Activated CD8-positive, alpha-beta T cell treated with anti-CD3 and anti-CD28 coated beads, Interleukin-2, amount 10 ng/mL, durations not matched to agents 7 days and 5 days (primary cell): Measurements from ENCODE around the gene KIDINS220. TPM values are rescaled to one million over a fixed set of nuclear protein-coding genes. Genes with fewer than 3 reads are reported as not detected.
A peak's percentile ranks its signal among the peaks of the same experiment; 100 is the strongest.

Experiments
- ATAC-seq: fragments of 150-1000 bp; cut with Tn5 transposase; one replicate; pipeline ENCODE4 v1.10.0; 2021; ENCODE audit warnings: moderate library complexity
- CTCF ChIA-PET: fragments of 350-600 bp; sonication (Branson Sonifier 250); formaldehyde crosslinking; loops from one replicate; lab custom pipeline; 2021; ENCODE audit warnings: antibody characterized with exemption; lab: Charles Lee
- POLR2A ChIA-PET: fragments of 350-600 bp; sonication (Branson Sonifier 250); formaldehyde crosslinking; loops from one replicate; lab custom pipeline; 2021; ENCODE audit warnings: antibody characterized with exemption; lab: Charles Lee
- DNase-seq: peaks from one replicate; pipeline ENCODE4 v3.0.0-alpha.2; 2020
- H3K27ac Mint-ChIP-seq: one replicate; pipeline ENCODE4 v1.8.0; 2021; ENCODE audit warnings: mild to moderate bottlenecking, mixed read lengths
- H3K27me3 Mint-ChIP-seq: one replicate; pipeline ENCODE4 v1.8.0; 2021; ENCODE audit warnings: low read depth, mixed read lengths
- H3K36me3 Mint-ChIP-seq: one replicate; pipeline ENCODE4 v1.8.0; 2021; ENCODE audit warnings: low read depth, mixed read lengths
- H3K4me1 Mint-ChIP-seq: one replicate; pipeline ENCODE4 v1.8.0; 2021; ENCODE audit warnings: low read depth, mixed read lengths
- H3K4me3 Mint-ChIP-seq: one replicate; pipeline ENCODE4 v1.8.0; 2021; ENCODE audit warnings: mild to moderate bottlenecking, mixed read lengths
- H3K9me3 Mint-ChIP-seq: one replicate; pipeline ENCODE4 v1.8.0; 2022; ENCODE audit warnings: mixed read lengths; ENCODE audit not compliant: insufficient read depth
- total RNA-seq, 2 experiments: library from RNA; stranded (reverse); gene quantifications; one replicate each; pipeline ENCODE4 v1.2.3, GENCODE V29; 2021

Gene KIDINS220
- total RNA-seq, 2 experiments from 2014 or later: 27.2 to 30.0 TPM

- ATAC-seq (no peak), DNase-seq (no peak)
- H3K27ac Mint-ChIP-seq: no peak overlapping the region
- no peaks in the 10 kb centered on the region for H3K36me3 Mint-ChIP-seq
- ChIA-PET CTCF (no interaction called here), POLR2A (no interaction called here)
- no peaks in the 10 kb centered on the region for H3K4me1 Mint-ChIP-seq
- no peak overlapping the region for H3K4me3 Mint-ChIP-seq
- H3K9me3 Mint-ChIP-seq: no peaks in the 10 kb centered on the region
- no peaks in the 10 kb centered on the region for H3K27me3 Mint-ChIP-seq
Observed at GRCh38 chr2:8867363-8867762, 29.9 kb upstream of the KIDINS220 start.

GRCh38 chr2:8863331-8863953 lies 26.0 kb upstream of the KIDINS220 start:
- ATAC-seq (no peak), DNase-seq (no peak)
- H3K4me3 Mint-ChIP-seq: no peak overlapping the region
- H3K4me1 Mint-ChIP-seq: no peaks in the 10 kb centered on the region
- H3K27me3 Mint-ChIP-seq: peaks cover 10% of the 10 kb centered on the region
- POLR2A ChIA-PET: no interaction called here
- H3K27ac Mint-ChIP-seq: no peak overlapping the region
- H3K36me3 Mint-ChIP-seq: no peaks in the 10 kb centered on the region
- CTCF ChIA-PET: no interaction called here
- no peaks in the 10 kb centered on the region for H3K9me3 Mint-ChIP-seq

GRCh38 chr2:8862230-8862629 lies 24.8 kb upstream of the KIDINS220 start:
- ATAC-seq: no peak
- POLR2A ChIA-PET: no interaction called here
- H3K27ac Mint-ChIP-seq: no peak overlapping the region
- H3K9me3 Mint-ChIP-seq: no peaks in the 10 kb centered on the region
- H3K4me3 Mint-ChIP-seq: no peak overlapping the region
- no peaks in the 10 kb centered on the region for H3K36me3 Mint-ChIP-seq
- peaks cover 13% of the 10 kb centered on the region for H3K27me3 Mint-ChIP-seq
- no peak for DNase-seq
- CTCF ChIA-PET: no interaction called here
- no peaks in the 10 kb centered on the region for H3K4me1 Mint-ChIP-seq

- H3K4me3 Mint-ChIP-seq: no peak overlapping the region
- peaks cover 13% of the 10 kb centered on the region for H3K27me3 Mint-ChIP-seq
- no peak overlapping the region for H3K27ac Mint-ChIP-seq
Observed at GRCh38 chr2:8861797-8862196, 24.4 kb upstream of the KIDINS220 start.

GRCh38 chr2:8860239-8860638 lies 22.8 kb upstream of the KIDINS220 start:
- DNase-seq: no peak
- no peak for ATAC-seq
- no peak overlapping the region for H3K27ac Mint-ChIP-seq
- no peaks in the 10 kb centered on the region for H3K9me3 Mint-ChIP-seq
- H3K27me3 Mint-ChIP-seq: peaks cover 15% of the 10 kb centered on the region
- no peaks in the 10 kb centered on the region for H3K36me3 Mint-ChIP-seq
- no peaks in the 10 kb centered on the region for H3K4me1 Mint-ChIP-seq
- ChIA-PET CTCF (no interaction called here), POLR2A (no interaction called here)
- H3K4me3 Mint-ChIP-seq: no peak overlapping the region

More at GRCh38 chr2:8861797-8862196, 24.4 kb upstream of the KIDINS220 start:
- no peaks in the 10 kb centered on the region for H3K36me3 Mint-ChIP-seq
- no peaks in the 10 kb centered on the region for H3K4me1 Mint-ChIP-seq
- DNase-seq: no peak
- ATAC-seq: no peak
- ChIA-PET POLR2A (no interaction called here), CTCF (no interaction called here)
- no peaks in the 10 kb centered on the region for H3K9me3 Mint-ChIP-seq

- no peaks in the 10 kb centered on the region for H3K9me3 Mint-ChIP-seq
- H3K27ac Mint-ChIP-seq: no peak overlapping the region
- POLR2A ChIA-PET: no interaction called here
- H3K27me3 Mint-ChIP-seq: peaks cover 20% of the 10 kb centered on the region
- no peak for ATAC-seq
- H3K4me1 Mint-ChIP-seq: no peaks in the 10 kb centered on the region
- no peaks in the 10 kb centered on the region for H3K36me3 Mint-ChIP-seq
- H3K4me3 Mint-ChIP-seq: no peak overlapping the region
- no peak for DNase-seq
- CTCF ChIA-PET: no interaction called here
Observed at GRCh38 chr2:8858910-8859309, 21.5 kb upstream of the KIDINS220 start.

GRCh38 chr2:8858264-8858663 lies 20.9 kb upstream of the KIDINS220 start:
- Mint-ChIP-seq H3K36me3 (no peaks in the 10 kb centered on the region), H3K9me3 (no peaks in the 10 kb centered on the region), H3K4me1 (no peaks in the 10 kb centered on the region), H3K4me3 (no peak overlapping the region), H3K27ac (no peak overlapping the region), H3K27me3 (peaks cover 23% of the 10 kb centered on the region)
- ATAC-seq (no peak), DNase-seq (peak; percentile 12)
- ChIA-PET POLR2A (no interaction called here), CTCF (no interaction called here)

- Mint-ChIP-seq H3K27ac (no peak overlapping the region), H3K9me3 (no peaks in the 10 kb centered on the region), H3K4me1 (no peaks in the 10 kb centered on the region), H3K4me3 (no peak overlapping the region), H3K27me3 (peaks cover 27% of the 10 kb centered on the region), H3K36me3 (no peaks in the 10 kb centered on the region)
- no peak for ATAC-seq
- DNase-seq: peak; percentile 10
- ChIA-PET CTCF (no interaction called here), POLR2A (no interaction called here)
Observed at GRCh38 chr2:8857709-8858108, 20.3 kb upstream of the KIDINS220 start.

GRCh38 chr2:8856176-8856575 lies 18.8 kb upstream of the KIDINS220 start:
- H3K27me3 Mint-ChIP-seq: peaks cover 26% of the 10 kb centered on the region
- H3K36me3 Mint-ChIP-seq: no peaks in the 10 kb centered on the region
- ChIA-PET POLR2A (no interaction called here), CTCF (no interaction called here)
- H3K4me3 Mint-ChIP-seq: no peak overlapping the region
- H3K9me3 Mint-ChIP-seq: no peaks in the 10 kb centered on the region
- ATAC-seq (no peak), DNase-seq (no peak)
- H3K4me1 Mint-ChIP-seq: no peaks in the 10 kb centered on the region
- H3K27ac Mint-ChIP-seq: no peak overlapping the region

- Mint-ChIP-seq H3K36me3 (no peaks in the 10 kb centered on the region), H3K4me1 (no peaks in the 10 kb centered on the region), H3K27me3 (peaks cover 26% of the 10 kb centered on the region), H3K4me3 (no peak overlapping the region), H3K9me3 (no peaks in the 10 kb centered on the region), H3K27ac (no peak overlapping the region)
- ChIA-PET POLR2A (no interaction called here), CTCF (no interaction called here)
- ATAC-seq (no peak), DNase-seq (no peak)
Observed at GRCh38 chr2:8855010-8855409, 17.6 kb upstream of the KIDINS220 start.

GRCh38 chr2:8853426-8853825 lies 16.0 kb upstream of the KIDINS220 start:
- no peak for DNase-seq
- Mint-ChIP-seq H3K27me3 (peaks cover 24% of the 10 kb centered on the region), H3K4me3 (no peak overlapping the region), H3K27ac (no peak overlapping the region), H3K4me1 (peaks cover 3% of the 10 kb centered on the region), H3K9me3 (no peaks in the 10 kb centered on the region), H3K36me3 (no peaks in the 10 kb centered on the region)
- CTCF ChIA-PET: no interaction called here
- POLR2A ChIA-PET: no interaction called here
- ATAC-seq: no peak

- ChIA-PET CTCF (no interaction called here), POLR2A (no interaction called here)
- ATAC-seq: no peak
- H3K4me1 Mint-ChIP-seq: peaks cover 3% of the 10 kb centered on the region
- no peaks in the 10 kb centered on the region for H3K36me3 Mint-ChIP-seq
- H3K9me3 Mint-ChIP-seq: no peaks in the 10 kb centered on the region
- no peak overlapping the region for H3K4me3 Mint-ChIP-seq
- no peak overlapping the region for H3K27ac Mint-ChIP-seq
- H3K27me3 Mint-ChIP-seq: peaks cover 24% of the 10 kb centered on the region
- no peak for DNase-seq
Observed at GRCh38 chr2:8851811-8852560, 14.6 kb upstream of the KIDINS220 start.
